ENCODE results near the gene CXorf66.
"Not testable (repeated sequence)": the region's sequence is repeated elsewhere in the genome, so short reads cannot be mapped to it uniquely, and the experiment has no call there.

Gene CXorf66

GRCh38 chrX:139969286-139969685 lies 4.0 kb upstream of the CXorf66 start:
- ChIA-PET POLR2A (no interaction called here), CTCF (no interaction called here)
- no peak for TF ChIP-seq CTCF (IDR thresholded peaks at IDR 0.05; ENCODE audit: control extremely low read depth, extremely low read depth, low read depth, missing control alignments)
- no peak for DNase-seq (ENCODE audit: extremely low spot score)

GRCh38 chrX:139967750-139968149 lies 2.4 kb upstream of the CXorf66 start:
- TF ChIP-seq CTCF (IDR thresholded peaks at IDR 0.05; ENCODE audit: control extremely low read depth, extremely low read depth, low read depth, missing control alignments): no peak
- ChIA-PET CTCF (no interaction called here), POLR2A (no interaction called here)
- no peak for DNase-seq (ENCODE audit: extremely low spot score)

- TF ChIP-seq CTCF (IDR thresholded peaks at IDR 0.05; ENCODE audit: control extremely low read depth, extremely low read depth, low read depth, missing control alignments): peak; percentile 20
- peak; percentile 22 for DNase-seq (ENCODE audit: extremely low spot score)
- ChIA-PET CTCF (interaction anchor here (1.2 kb wide), 1 partner anchor 31 kb away, joined by 3 read pairs; no protein-coding TSS in a partner anchor), POLR2A (no interaction called here)
Observed at GRCh38 chrX:139967300-139967699, 2.0 kb upstream of the CXorf66 start.

GRCh38 chrX:139966159-139966558 lies 838 bp upstream of the CXorf66 start:
- CTCF ChIA-PET: interaction anchor here (1.2 kb wide), 1 partner anchor 30 kb away, joined by 3 read pairs; no protein-coding TSS in a partner anchor
- DNase-seq (ENCODE audit: extremely low spot score); POLR2A ChIA-PET: not testable (repeated sequence)

- POLR2A ChIA-PET; DNase-seq (ENCODE audit: extremely low spot score); CTCF ChIA-PET: not testable (repeated sequence)
Observed at GRCh38 chrX:139961091-139961490, 4.2 kb downstream of the CXorf66 start.

- no peak for TF ChIP-seq CTCF (IDR thresholded peaks at IDR 0.05; ENCODE audit: control extremely low read depth, extremely low read depth, low read depth, missing control alignments)
- CTCF ChIA-PET: no interaction called here
- DNase-seq (ENCODE audit: extremely low spot score): no peak
- POLR2A ChIA-PET: no interaction called here
Observed at GRCh38 chrX:139949703-139950102, 15.6 kb downstream of the CXorf66 start.

- no peak for TF ChIP-seq CTCF (IDR thresholded peaks at IDR 0.05; ENCODE audit: control extremely low read depth, extremely low read depth, low read depth, missing control alignments)
- ChIA-PET POLR2A (no interaction called here), CTCF (interaction anchor here (1.6 kb wide), 1 partner anchor 12 kb away, joined by 3 read pairs; no protein-coding TSS in a partner anchor)
- no peak for DNase-seq (ENCODE audit: extremely low spot score)
Observed at GRCh38 chrX:139945075-139945474, 20.2 kb downstream of the CXorf66 start.

GRCh38 chrX:139936259-139936658 lies 29.1 kb downstream of the CXorf66 start:
- ChIA-PET CTCF (interaction anchor here (1.0 kb wide), 1 partner anchor 30 kb away, joined by 3 read pairs; no protein-coding TSS in a partner anchor), POLR2A (no interaction called here)
- TF ChIP-seq CTCF (IDR thresholded peaks at IDR 0.05; ENCODE audit: control extremely low read depth, extremely low read depth, low read depth, missing control alignments): no peak
- DNase-seq (ENCODE audit: extremely low spot score): no peak
